ENCODE data around the gene HS3ST6.

- TF ChIP-seq POLR2AphosphoS5 (IDR thresholded peaks at IDR 0.05; ENCODE audit: borderline replicate concordance, low read depth, low read length) (no peak), EZH2 (IDR thresholded peaks at IDR 0.05) (no peak)
Measured at GRCh38 chr16:1903220-1903574, 15.0 kb downstream of the HS3ST6 start.
